HEK293 (cell line): ENCODE data around the gene DEDD.

ENCODE experiments used
- ATF2 ChIP-seq: fragments of 450-650 bp; formaldehyde crosslinking; IDR thresholded peaks from 2 replicates; pipeline ENCODE4 v1.5.1; 2016; ENCODE audit warnings: missing biosample characterization, missing genetic modification characterization, low read depth
- HOXD13 ChIP-seq: sonication (generic); formaldehyde crosslinking; IDR thresholded peaks from 2 replicates; pipeline ENCODE4 v1.8.0; 2022; ENCODE audit warnings: missing genetic modification reagents, borderline replicate concordance
- KLF16 ChIP-seq: fragments of 450-650 bp; formaldehyde crosslinking; IDR thresholded peaks from 2 replicates; pipeline ENCODE4 v1.5.1; 2017; ENCODE audit warnings: missing biosample characterization, missing genetic modification characterization
- MYNN ChIP-seq: fragments of 450-650 bp; formaldehyde crosslinking; IDR thresholded peaks from 2 replicates; pipeline ENCODE4 v1.5.1; 2016; ENCODE audit warnings: missing biosample characterization, missing genetic modification characterization, borderline replicate concordance
- OVOL3 ChIP-seq: fragments of 450-650 bp; formaldehyde crosslinking; IDR thresholded peaks from 2 replicates; pipeline ENCODE4 v1.5.1; 2016; ENCODE audit warnings: missing biosample characterization, missing genetic modification characterization
- PBX3 ChIP-seq: sonication (generic); formaldehyde crosslinking; IDR thresholded peaks from 2 replicates; pipeline ENCODE4 v1.8.1; 2022; ENCODE audit warnings: mild to moderate bottlenecking, moderate library complexity, missing genetic modification reagents
- REPIN1 ChIP-seq: fragments of 450-650 bp; formaldehyde crosslinking; IDR thresholded peaks from 2 replicates; pipeline ENCODE4 v1.5.1; 2017; ENCODE audit warnings: missing biosample characterization, missing genetic modification characterization, low read depth
- SALL2 ChIP-seq: fragments of 450-650 bp; formaldehyde crosslinking; IDR thresholded peaks from 2 replicates; pipeline ENCODE4 v1.5.0; 2017; ENCODE audit warnings: missing biosample characterization, mild to moderate bottlenecking, missing genetic modification characterization, borderline replicate concordance
- ZBTB44 ChIP-seq: fragments of 450-650 bp; IDR thresholded peaks from 2 replicates; pipeline ENCODE4 v1.5.1; 2018; ENCODE audit warnings: missing biosample characterization, mild to moderate bottlenecking, missing genetic modification characterization
- ZNF140 ChIP-seq: fragments of 450-650 bp; formaldehyde crosslinking; IDR thresholded peaks from 2 replicates; pipeline ENCODE4 v1.5.1; 2016; ENCODE audit warnings: missing biosample characterization, missing genetic modification characterization
- ZNF169 ChIP-seq: fragments of 450-650 bp; formaldehyde crosslinking; IDR thresholded peaks from 2 replicates; pipeline ENCODE4 v1.5.1; 2016; ENCODE audit warnings: missing biosample characterization, missing genetic modification characterization
- ZNF2 ChIP-seq: fragments of 450-650 bp; formaldehyde crosslinking; IDR thresholded peaks from 2 replicates; pipeline ENCODE4 v1.5.1; 2016; ENCODE audit warnings: missing biosample characterization, missing genetic modification characterization
- ZNF239 ChIP-seq: fragments of 450-650 bp; formaldehyde crosslinking; IDR thresholded peaks from 2 replicates; pipeline ENCODE4 v1.5.1; 2016; ENCODE audit warnings: missing biosample characterization, missing genetic modification characterization
- ZNF354C ChIP-seq: fragments of 450-650 bp; formaldehyde crosslinking; IDR thresholded peaks from 2 replicates; pipeline ENCODE4 v1.5.1; 2016; ENCODE audit warnings: missing biosample characterization, missing genetic modification characterization, low read depth, borderline replicate concordance
- ZNF521 ChIP-seq: fragments of 450-650 bp; formaldehyde crosslinking; IDR thresholded peaks from 2 replicates; pipeline ENCODE4 v1.5.1; 2017; ENCODE audit warnings: missing biosample characterization, mild to moderate bottlenecking, missing genetic modification characterization
- ZNF544 ChIP-seq: fragments of 450-650 bp; formaldehyde crosslinking; IDR thresholded peaks from 2 replicates; pipeline ENCODE4 v1.5.0; 2017; ENCODE audit warnings: missing biosample characterization, missing genetic modification characterization
- ZNF623 ChIP-seq: fragments of 450-650 bp; formaldehyde crosslinking; IDR thresholded peaks from 2 replicates; pipeline ENCODE4 v1.5.1; 2016; ENCODE audit warnings: missing biosample characterization, missing genetic modification characterization
- ZNF639 ChIP-seq: fragments of 450-650 bp; formaldehyde crosslinking; IDR thresholded peaks from 2 replicates; pipeline ENCODE4 v1.5.1; 2016; ENCODE audit warnings: missing biosample characterization, missing genetic modification characterization
- ZNF645 ChIP-seq: fragments of 450-650 bp; formaldehyde crosslinking; IDR thresholded peaks from 2 replicates; pipeline ENCODE4; 2016; ENCODE audit warnings: missing biosample characterization, missing genetic modification characterization
- ZNF660 ChIP-seq: fragments of 450-650 bp; IDR thresholded peaks from 2 replicates; pipeline ENCODE4 v1.5.1; 2018; ENCODE audit warnings: missing biosample characterization, mild to moderate bottlenecking, missing genetic modification characterization
- ZNF747 ChIP-seq: fragments of 450-650 bp; formaldehyde crosslinking; IDR thresholded peaks from 2 replicates; pipeline ENCODE4 v1.5.1; 2016; ENCODE audit warnings: missing biosample characterization, missing genetic modification characterization
- ZSCAN16 ChIP-seq: fragments of 450-650 bp; formaldehyde crosslinking; IDR thresholded peaks from 2 replicates; pipeline ENCODE4 v1.5.1; 2016; ENCODE audit warnings: missing biosample characterization, missing genetic modification characterization
- ZSCAN23 ChIP-seq: fragments of 450-650 bp; formaldehyde crosslinking; IDR thresholded peaks from 2 replicates; pipeline ENCODE4 v1.5.1; 2016; ENCODE audit warnings: missing biosample characterization, missing genetic modification characterization
- TF ChIP-seq, protein P1 (sequence below): fragments of 450-650 bp; formaldehyde crosslinking; IDR thresholded peaks from 2 replicates; pipeline ENCODE4 v1.5.1; 2016; ENCODE audit warnings: missing biosample characterization, missing genetic modification characterization
- TF ChIP-seq, protein P2 (sequence below): fragments of 450-650 bp; formaldehyde crosslinking; IDR thresholded peaks from 2 replicates; pipeline ENCODE4 v1.5.1; 2017; ENCODE audit warnings: missing biosample characterization, mild to moderate bottlenecking, missing genetic modification characterization, moderate library complexity
- TF ChIP-seq, protein P3 (sequence below): fragments of 450-650 bp; formaldehyde crosslinking; IDR thresholded peaks from 2 replicates; pipeline ENCODE4 v1.5.1; 2017; ENCODE audit warnings: missing biosample characterization, missing genetic modification characterization

The DEDD gene

DNA sequence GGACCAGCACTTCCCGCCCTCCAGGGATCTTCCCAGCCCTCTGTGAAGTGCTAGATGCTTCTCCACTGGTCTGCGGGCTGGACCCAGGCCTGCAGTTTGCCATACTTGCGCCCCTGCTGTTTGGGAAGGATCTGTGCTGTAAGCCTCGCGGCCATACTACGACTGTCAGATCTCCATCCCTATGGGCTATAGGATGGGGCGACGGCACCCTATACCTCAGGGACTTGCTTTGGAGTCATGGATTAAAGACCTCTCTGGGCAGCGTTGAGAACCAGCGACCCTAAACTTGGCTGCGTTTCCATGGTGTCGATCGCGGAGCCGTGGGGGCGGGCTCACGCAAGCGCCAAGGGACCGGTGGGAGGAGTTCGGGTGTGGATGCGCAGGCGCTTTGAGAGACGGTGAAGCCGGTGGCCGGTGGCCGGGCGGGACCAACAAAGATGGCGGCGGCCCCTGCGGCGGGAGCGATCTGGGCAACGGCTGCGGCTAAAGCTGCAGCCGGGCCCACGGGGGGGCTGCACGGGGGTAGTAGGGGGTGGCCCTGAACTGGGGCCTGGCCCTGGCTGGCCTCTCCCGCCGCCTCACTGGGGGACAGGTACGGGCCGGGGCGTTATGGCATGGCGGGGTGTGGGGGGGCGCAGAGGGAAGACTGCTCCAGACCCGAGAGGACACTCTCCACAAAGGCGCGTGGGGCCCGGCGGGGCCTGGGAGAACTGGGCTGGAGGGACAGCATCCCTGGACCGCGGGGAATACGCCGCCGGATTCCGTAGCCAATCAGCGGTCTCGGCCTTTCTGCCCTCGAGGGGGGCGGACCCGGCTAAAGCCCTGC is 26.8 kb upstream of the DEDD start, which contains the start of gene USP21 (continued):
- TF ChIP-seq, protein P1, sequence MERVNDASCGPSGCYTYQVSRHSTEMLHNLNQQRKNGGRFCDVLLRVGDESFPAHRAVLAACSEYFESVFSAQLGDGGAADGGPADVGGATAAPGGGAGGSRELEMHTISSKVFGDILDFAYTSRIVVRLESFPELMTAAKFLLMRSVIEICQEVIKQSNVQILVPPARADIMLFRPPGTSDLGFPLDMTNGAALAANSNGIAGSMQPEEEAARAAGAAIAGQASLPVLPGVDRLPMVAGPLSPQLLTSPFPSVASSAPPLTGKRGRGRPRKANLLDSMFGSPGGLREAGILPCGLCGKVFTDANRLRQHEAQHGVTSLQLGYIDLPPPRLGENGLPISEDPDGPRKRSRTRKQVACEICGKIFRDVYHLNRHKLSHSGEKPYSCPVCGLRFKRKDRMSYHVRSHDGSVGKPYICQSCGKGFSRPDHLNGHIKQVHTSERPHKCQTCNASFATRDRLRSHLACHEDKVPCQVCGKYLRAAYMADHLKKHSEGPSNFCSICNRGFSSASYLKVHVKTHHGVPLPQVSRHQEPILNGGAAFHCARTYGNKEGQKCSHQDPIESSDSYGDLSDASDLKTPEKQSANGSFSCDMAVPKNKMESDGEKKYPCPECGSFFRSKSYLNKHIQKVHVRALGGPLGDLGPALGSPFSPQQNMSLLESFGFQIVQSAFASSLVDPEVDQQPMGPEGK = peak; percentile 89
- TF ChIP-seq ZNF623 = no peak; the same call in 1 of the 2 replicates
- TF ChIP-seq ZNF169 (tag by site-specific recombination) = no peak
- no peak for TF ChIP-seq ZNF645
- TF ChIP-seq ZNF639 (tag by site-specific recombination) = peak; percentile 51; the same call in 1 of the 2 replicates
- TF ChIP-seq ZSCAN23 (tag by site-specific recombination) = no peak
- no peak for TF ChIP-seq ZNF747 (tag by site-specific recombination)
- TF ChIP-seq ZNF544 (tag by site-specific recombination) = no peak
- TF ChIP-seq ZNF660 (tag by site-specific recombination) = 0 out of 2 replicates have a peak, but pooled peaks have one; percentile 49
- no peak for TF ChIP-seq ZNF239 (tag by site-specific recombination)
- no peak for TF ChIP-seq ZNF521 (tag by site-specific recombination)
- no peak for TF ChIP-seq ZNF354C
- TF ChIP-seq PBX3 = peak; percentile 63; the same call in 1 of the 2 replicates
- TF ChIP-seq ZNF2 (tag by site-specific recombination) = 0 out of 2 replicates have a peak, but pooled peaks have one; percentile 67
- no peak for TF ChIP-seq MYNN
- no peak for TF ChIP-seq ATF2
- TF ChIP-seq OVOL3 = no peak
- TF ChIP-seq, protein P2, sequence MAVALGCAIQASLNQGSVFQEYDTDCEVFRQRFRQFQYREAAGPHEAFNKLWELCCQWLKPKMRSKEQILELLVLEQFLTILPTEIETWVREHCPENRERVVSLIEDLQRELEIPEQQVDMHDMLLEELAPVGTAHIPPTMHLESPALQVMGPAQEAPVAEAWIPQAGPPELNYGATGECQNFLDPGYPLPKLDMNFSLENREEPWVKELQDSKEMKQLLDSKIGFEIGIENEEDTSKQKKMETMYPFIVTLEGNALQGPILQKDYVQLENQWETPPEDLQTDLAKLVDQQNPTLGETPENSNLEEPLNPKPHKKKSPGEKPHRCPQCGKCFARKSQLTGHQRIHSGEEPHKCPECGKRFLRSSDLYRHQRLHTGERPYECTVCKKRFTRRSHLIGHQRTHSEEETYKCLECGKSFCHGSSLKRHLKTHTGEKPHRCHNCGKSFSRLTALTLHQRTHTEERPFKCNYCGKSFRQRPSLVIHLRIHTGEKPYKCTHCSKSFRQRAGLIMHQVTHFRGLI = peak; percentile 12; the same call in 1 of the 2 replicates
- no peak for TF ChIP-seq ZBTB44 (tag by site-specific recombination)
- no peak for TF ChIP-seq ZSCAN16 (tag by site-specific recombination)
- TF ChIP-seq, protein P3, sequence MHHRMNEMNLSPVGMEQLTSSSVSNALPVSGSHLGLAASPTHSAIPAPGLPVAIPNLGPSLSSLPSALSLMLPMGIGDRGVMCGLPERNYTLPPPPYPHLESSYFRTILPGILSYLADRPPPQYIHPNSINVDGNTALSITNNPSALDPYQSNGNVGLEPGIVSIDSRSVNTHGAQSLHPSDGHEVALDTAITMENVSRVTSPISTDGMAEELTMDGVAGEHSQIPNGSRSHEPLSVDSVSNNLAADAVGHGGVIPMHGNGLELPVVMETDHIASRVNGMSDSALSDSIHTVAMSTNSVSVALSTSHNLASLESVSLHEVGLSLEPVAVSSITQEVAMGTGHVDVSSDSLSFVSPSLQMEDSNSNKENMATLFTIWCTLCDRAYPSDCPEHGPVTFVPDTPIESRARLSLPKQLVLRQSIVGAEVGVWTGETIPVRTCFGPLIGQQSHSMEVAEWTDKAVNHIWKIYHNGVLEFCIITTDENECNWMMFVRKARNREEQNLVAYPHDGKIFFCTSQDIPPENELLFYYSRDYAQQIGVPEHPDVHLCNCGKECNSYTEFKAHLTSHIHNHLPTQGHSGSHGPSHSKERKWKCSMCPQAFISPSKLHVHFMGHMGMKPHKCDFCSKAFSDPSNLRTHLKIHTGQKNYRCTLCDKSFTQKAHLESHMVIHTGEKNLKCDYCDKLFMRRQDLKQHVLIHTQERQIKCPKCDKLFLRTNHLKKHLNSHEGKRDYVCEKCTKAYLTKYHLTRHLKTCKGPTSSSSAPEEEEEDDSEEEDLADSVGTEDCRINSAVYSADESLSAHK (tag by site-specific recombination) = no peak
- no peak for TF ChIP-seq HOXD13 (CRISPR knock-in tag)
- TF ChIP-seq ZNF140 (tag by site-specific recombination) = no peak
- TF ChIP-seq KLF16 (tag by site-specific recombination) = 0 out of 2 replicates have a peak, but pooled peaks have one; percentile 47
- no peak for TF ChIP-seq SALL2 (tag by site-specific recombination)
- no peak for TF ChIP-seq REPIN1 (tag by site-specific recombination)
